Measurements from ENCODE around the gene NLRP10.

Gene NLRP10

GRCh38 chr11:8011371-8011770 is 46.1 kb upstream of the NLRP10 start:
- Histone ChIP-seq H4K20me1 (ENCODE audit: insufficient read depth, low read length) (no peaks in the 10 kb centered on the region), H3K4me3 (ENCODE audit: low read depth in 1 of 2, low read length in 2 of 2) (no peak overlapping the region), H3K79me2 (ENCODE audit: insufficient read depth, low read length) (no peaks in the 10 kb centered on the region), H3K4me1 (ENCODE audit: insufficient read depth, low read length) (no peaks in the 10 kb centered on the region), H3K36me3 (ENCODE audit: insufficient read depth, low read length) (no peaks in the 10 kb centered on the region), H3K4me2 (ENCODE audit: insufficient read depth, low read length) (no peak overlapping the region), H3K27me3 (ENCODE audit: insufficient read depth, low read length, poor library complexity) (peaks cover 2% of the 10 kb centered on the region), H3K27ac (ENCODE audit: low read length) (no peak overlapping the region), H2AFZ (ENCODE audit: low read depth, low read length) (no peak overlapping the region), H3K9ac (ENCODE audit: low read depth, low read length) (no peak overlapping the region), H3K9me3 (ENCODE audit: insufficient read depth, low read length, severe bottlenecking) (no peaks in the 10 kb centered on the region)
- no peak for DNase-seq
- TF ChIP-seq CTCF (IDR thresholded peaks at IDR 0.05; ENCODE audit: borderline replicate concordance, extremely low read depth, low read length, poor library complexity, severe bottlenecking) (no peak), EZH2 (IDR thresholded peaks at IDR 0.05; ENCODE audit: borderline replicate concordance, low read depth, low read length, severe bottlenecking) (no peak)
- ATAC-seq (ENCODE audit: insufficient read depth, low read depth) = no peak

- H3K9ac ChIP-seq (ENCODE audit: low read depth, low read length) = no peak overlapping the region
- no peak overlapping the region for H2AFZ ChIP-seq (ENCODE audit: low read depth, low read length)
- no peak for ATAC-seq (ENCODE audit: insufficient read depth, low read depth)
- no peaks in the 10 kb centered on the region for H3K4me1 ChIP-seq (ENCODE audit: insufficient read depth, low read length)
- H3K79me2 ChIP-seq (ENCODE audit: insufficient read depth, low read length) = no peaks in the 10 kb centered on the region
- H4K20me1 ChIP-seq (ENCODE audit: insufficient read depth, low read length) = no peaks in the 10 kb centered on the region
- TF ChIP-seq EZH2 (IDR thresholded peaks at IDR 0.05; ENCODE audit: borderline replicate concordance, low read depth, low read length, severe bottlenecking) (no peak), CTCF (IDR thresholded peaks at IDR 0.05; ENCODE audit: borderline replicate concordance, extremely low read depth, low read length, poor library complexity, severe bottlenecking) (no peak)
- no peak overlapping the region for H3K4me3 ChIP-seq (ENCODE audit: low read depth in 1 of 2, low read length in 2 of 2)
- H3K9me3 ChIP-seq (ENCODE audit: insufficient read depth, low read length, severe bottlenecking) = no peaks in the 10 kb centered on the region
- no peaks in the 10 kb centered on the region for H3K36me3 ChIP-seq (ENCODE audit: insufficient read depth, low read length)
- no peak overlapping the region for H3K27ac ChIP-seq (ENCODE audit: low read length)
- no peak overlapping the region for H3K4me2 ChIP-seq (ENCODE audit: insufficient read depth, low read length)
- no peaks in the 10 kb centered on the region for H3K27me3 ChIP-seq (ENCODE audit: insufficient read depth, low read length, poor library complexity)
- DNase-seq = no peak
Observed at GRCh38 chr11:8009856-8010255, 44.6 kb upstream of the NLRP10 start.

- Histone ChIP-seq H3K36me3 (ENCODE audit: insufficient read depth, low read length) (no peaks in the 10 kb centered on the region), H3K4me2 (ENCODE audit: insufficient read depth, low read length) (no peak overlapping the region), H3K4me3 (ENCODE audit: low read depth in 1 of 2, low read length in 2 of 2) (no peak overlapping the region), H3K9ac (ENCODE audit: low read depth, low read length) (no peak overlapping the region), H3K79me2 (ENCODE audit: insufficient read depth, low read length) (no peaks in the 10 kb centered on the region), H3K27me3 (ENCODE audit: insufficient read depth, low read length, poor library complexity) (no peaks in the 10 kb centered on the region), H3K27ac (ENCODE audit: low read length) (no peak overlapping the region), H4K20me1 (ENCODE audit: insufficient read depth, low read length) (no peaks in the 10 kb centered on the region), H3K4me1 (ENCODE audit: insufficient read depth, low read length) (no peaks in the 10 kb centered on the region), H3K9me3 (ENCODE audit: insufficient read depth, low read length, severe bottlenecking) (no peaks in the 10 kb centered on the region), H2AFZ (ENCODE audit: low read depth, low read length) (no peak overlapping the region)
- DNase-seq (no peak), ATAC-seq (ENCODE audit: insufficient read depth, low read depth) (no peak)
- no peak for TF ChIP-seq EZH2 (IDR thresholded peaks at IDR 0.05; ENCODE audit: borderline replicate concordance, low read depth, low read length, severe bottlenecking)
- TF ChIP-seq CTCF (IDR thresholded peaks at IDR 0.05; ENCODE audit: borderline replicate concordance, extremely low read depth, low read length, poor library complexity, severe bottlenecking) = no peak
Observed at GRCh38 chr11:8008212-8008611, 43.0 kb upstream of the NLRP10 start.
